GM12878 (cell line): ENCODE results near the gene ZNF775. TPM values are rescaled to one million over a fixed set of nuclear protein-coding genes. Genes with fewer than 3 reads are reported as not detected.
A peak's percentile ranks its signal among the peaks of the same experiment; 100 is the strongest.

Experiments used
- ATAC-seq: fragments of 200-7000 bp; cut with Tn5 transposase; 3 replicates; pipeline ENCODE4 v1.9.1; 2020; ENCODE audit warnings: mild to moderate bottlenecking, moderate library complexity
- BruUV-seq: library from RNA; stranded (reverse); fragments of 400-500 nt; replicated peaks from 2 replicates; lab custom pipeline; 2021; lab: Mats Ljungman, UMichigan
- CTCF ChIA-PET: fragments of 300-600 bp; sonication (Branson Sonifier 250); formaldehyde crosslinking; extraction: SDS; loops from one replicate; lab custom pipeline; 2021; ENCODE audit warnings: inconsistent platforms; lab: Yijun Ruan, JAX
- POLR2A ChIA-PET: fragments of 350-600 bp; formaldehyde crosslinking; extraction: SDS; loops from one replicate; lab custom pipeline; 2021; ENCODE audit warnings: inconsistent platforms; lab: Charles Lee
- RAD21 ChIA-PET: fragments of 300-600 bp; sonication (Branson Sonifier 250); formaldehyde crosslinking; loops from one replicate; lab custom pipeline; 2023; ENCODE audit warnings: antibody characterized with exemption; ENCODE audit not compliant: unreplicated experiment; lab: Charles Lee
- SMC1A ChIA-PET: fragments of 300-600 bp; sonication (Branson Sonifier 250); formaldehyde crosslinking; loops from one replicate; lab custom pipeline; 2023; ENCODE audit not compliant: unreplicated experiment, uncharacterized antibody; lab: Charles Lee
- DNase-seq: peaks from one replicate; pipeline ENCODE4 v3.0.0-alpha.2; 2011; ENCODE audit warnings: low read depth, low spot score
- FAIRE-seq: peaks from 3 replicates; lab custom pipeline; 2011; peaks lifted over from hg19 to GRCh38; lab: Jason Lieb, UNC
- H2AFZ ChIP-seq: 2 replicates; pipeline ENCODE4 v1.6.0; 2011; ENCODE audit warnings: low read depth, low read length, control low read depth; ENCODE audit not compliant: control insufficient read depth
- H3K27ac ChIP-seq: 2 replicates; pipeline ENCODE4 v1.5.1; 2011; ENCODE audit warnings: control low read depth; ENCODE audit not compliant: control insufficient read depth, insufficient read depth
- H3K27me3 ChIP-seq, 2 experiments: replicated peaks in 1 of 2; 2 replicates each; pipeline versions ENCODE4 v1.6.0 to v1.6.1; 2011; ENCODE audit warnings: low read length in 1 of 2; ENCODE audit not compliant: control insufficient read depth in 2 of 2, insufficient read depth in 2 of 2
- H3K36me3 ChIP-seq, 2 experiments: 2 replicates each; pipeline ENCODE4 v1.5.1; 2011; ENCODE audit warnings: low read length in 1 of 2; ENCODE audit not compliant: control insufficient read depth in 2 of 2, insufficient read depth in 2 of 2
- H3K4me1 ChIP-seq: 2 replicates; pipeline ENCODE4 v1.6.1; 2011; ENCODE audit warnings: mild to moderate bottlenecking, low read length, moderate library complexity, mixed read lengths; ENCODE audit not compliant: control insufficient read depth, insufficient read depth
- H3K4me2 ChIP-seq: 2 replicates; pipeline ENCODE4 v1.6.0; 2011; ENCODE audit warnings: control low read depth; ENCODE audit not compliant: control insufficient read depth, insufficient read depth
- H3K4me3 ChIP-seq: fragments of 200-600 bp; sonication (generic); 2 replicates; pipeline ENCODE4 v1.5.1; 2016
- H3K79me2 ChIP-seq: 2 replicates; pipeline ENCODE4 v1.6.0; 2011; ENCODE audit warnings: low read length; ENCODE audit not compliant: control insufficient read depth, insufficient read depth
- H3K9ac ChIP-seq: 2 replicates; pipeline ENCODE4 v1.8.0; 2011; ENCODE audit warnings: low read length, control low read depth, mixed read lengths; ENCODE audit not compliant: control insufficient read depth, insufficient read depth
- H3K9me3 ChIP-seq: replicated peaks from 3 replicates; pipeline ENCODE4 v1.5.1; 2011; ENCODE audit warnings: mild to moderate bottlenecking, low read length; ENCODE audit not compliant: control insufficient read depth, insufficient read depth
- H4K20me1 ChIP-seq: 2 replicates; pipeline ENCODE4 v1.6.0; 2011; ENCODE audit not compliant: control insufficient read depth, insufficient read depth
- BACH1 ChIP-seq: fragments of 450-650 bp; IDR thresholded peaks from 2 replicates; pipeline ENCODE4 v1.6.1; 2017; ENCODE audit warnings: mild to moderate bottlenecking, borderline replicate concordance
- BCL11A ChIP-seq: IDR thresholded peaks from 2 replicates; pipeline ENCODE4 v1.6.1; 2011; ENCODE audit warnings: low read depth, low read length
- DPF2 ChIP-seq: fragments of 450-650 bp; IDR thresholded peaks from 2 replicates; pipeline ENCODE4 v1.6.1; 2017; ENCODE audit warnings: mild to moderate bottlenecking
- GABPA ChIP-seq: IDR thresholded peaks from 2 replicates; pipeline ENCODE4 v1.6.1; 2014; ENCODE audit warnings: antibody characterized with exemption, low read depth, mild to moderate bottlenecking, inconsistent platforms
- HSF1 ChIP-seq: fragments of 150-350 bp; IDR thresholded peaks from 2 replicates; pipeline ENCODE4 v1.6.1; 2014; ENCODE audit warnings: mild to moderate bottlenecking, low read depth, low read length
- JUNB ChIP-seq: IDR thresholded peaks from 2 replicates; pipeline ENCODE4 v1.6.1; 2016; ENCODE audit warnings: antibody characterized with exemption, mild to moderate bottlenecking
- MYB ChIP-seq: fragments of 150-350 bp; IDR thresholded peaks from 2 replicates; pipeline ENCODE4 v1.6.1; 2014; ENCODE audit warnings: mild to moderate bottlenecking, low read depth, low read length, borderline replicate concordance
- NBN ChIP-seq: fragments of 450-650 bp; IDR thresholded peaks from 2 replicates; pipeline ENCODE4 v1.6.1; 2016
- NFYB ChIP-seq: IDR thresholded peaks from 2 replicates; pipeline ENCODE4 v1.6.1; 2011; ENCODE audit warnings: low read depth, mild to moderate bottlenecking, low read length, improper control_type of control experiment, moderate library complexity; ENCODE audit not compliant: insufficient read depth
- PML ChIP-seq: IDR thresholded peaks from 2 replicates; pipeline ENCODE4 v1.6.1; 2012; ENCODE audit warnings: low read length, inconsistent platforms
- STAT3 ChIP-seq: IDR thresholded peaks from 2 replicates; pipeline ENCODE4 v1.6.1; 2011; ENCODE audit warnings: low read depth, low read length, improper control_type of control experiment
- TCF7 ChIP-seq: IDR thresholded peaks from 2 replicates; pipeline ENCODE4 v1.6.1; 2014; ENCODE audit warnings: antibody characterized with exemption, borderline replicate concordance
- ZBTB4 ChIP-seq: fragments of 450-650 bp; formaldehyde crosslinking; IDR thresholded peaks from 2 replicates; pipeline ENCODE4 v1.4.0; 2022; ENCODE audit warnings: mild to moderate bottlenecking, moderate library complexity
- WGBS: methylation state at CpG from one replicate; pipeline ENCODE4 v1.1.6; 2016; ENCODE audit warnings: low lambda C conversion rate; ENCODE audit not compliant: insufficient replicate concordance, insufficient coverage; ENCODE audit errors: missing lambda C conversion rate; 5-methylcytosine and 5-hydroxymethylcytosine counted together
- in situ Hi-C: fragments of 300-500 bp; cut with MboI; formaldehyde crosslinking; loops from 9 replicates; pipeline ENCODE4 v1.14.3; 2018; ENCODE audit warnings: mixed read lengths
- intact Hi-C: fragments of 100-400 bp; cut with micrococcal nuclease; formaldehyde crosslinking; loops from one replicate; pipeline ENCODE4 v1.14.2; 2022; ENCODE audit not compliant: unreplicated experiment
- polyA plus RNA-seq, 11 experiments: library from polyadenylated mRNA; depleted of rRNA in 4 of 11; unstranded in 6 of 11; stranded (reverse) in 5 of 11; fragments of >200 nt; fragmentation: Nextera tagmentation in 4 of 11; fragmentation: Illumina TruSeq in 1 of 11; extraction: Ambion mirVana in 4 of 11; extraction: Trizol in 1 of 11; gene quantifications; 1 replicate in 1 of 11; 2 replicates in 10 of 11; pipeline versions ENCODE4 v1.2.1 to v1.2.3, GENCODE V29; 2011 to 2016; ENCODE audit warnings: inconsistent platforms in 2 of 11, missing spikeins in 2 of 11, low read depth in 1 of 11
- total RNA-seq, 4 experiments: library from RNA; depleted of rRNA in 3 of 4; stranded (reverse); fragments of >200 nt in 3 of 4; fragmentation: Illumina TruSeq in 1 of 4; extraction: Trizol in 1 of 4; gene quantifications; 2 replicates each; pipeline versions ENCODE4 v1.2.1 to v1.2.3, GENCODE V29; 2013 to 2021

Gene ZNF775
- total and polyA plus RNA-seq, 10 of the 15 experiments (the other 5 are each of a cell fraction or from before 2014, with no cell fraction given) = 0.05 to 14.3 (median 2.1) TPM

- Histone ChIP-seq H3K79me2 (peaks cover 59% of the 10 kb centered on the region), H3K27me3 (no peaks in the 10 kb centered on the region), H2AFZ (no peak overlapping the region), H3K9ac (peak overlapping the region; percentile 41; the same call in 1 of the 2 replicates), H3K4me1 (peaks cover 50% of the 10 kb centered on the region), H3K36me3 (peaks cover 17 to 20% of the 10 kb centered on the region in 2 experiments), H3K4me3 (peak overlapping the region; percentile 22; the same call in 1 of the 2 replicates), H3K4me2 (peak overlapping the region; percentile 58), H4K20me1 (no peaks in the 10 kb centered on the region; the same call in 1 of the 2 replicates), H3K27ac (peak overlapping the region; percentile 70), H3K9me3 (no peaks in the 10 kb centered on the region)
- SMC1A ChIA-PET = interaction anchor here (1.2 to 3.0 kb wide), 7 partner anchors 12 to 47 kb away, joined by 3 to 21 read pairs (median 4); a partner anchor contains a TSS
- FAIRE-seq (no peak), DNase-seq (no peak), ATAC-seq (no peak)
- 95% methylated on average over 4 of the region's 4 CpGs for WGBS
- TF ChIP-seq JUNB (no peak), PML (no peak), ZBTB4 (CRISPR knock-in tag) (no peak), BACH1 (no peak), NFYB (no peak), TCF7 (no peak), GABPA (no peak), BCL11A (no peak), STAT3 (no peak), NBN (no peak), DPF2 (no peak), HSF1 (no peak), MYB (no peak)
- CTCF ChIA-PET = interaction anchor here (0.8 to 2.1 kb wide), 9 partner anchors 12 to 312 kb away, joined by 3 to 22 read pairs (median 4); a partner anchor contains a TSS
- POLR2A ChIA-PET = interaction anchor here (0.6 to 6.2 kb wide), 8 partner anchors 8 to 1808 kb away, joined by 3 to 89 read pairs (median 4); partner anchors contain the start of genes ACTR3C and LRRC61
- in situ Hi-C loops (no loop called here), intact Hi-C loops (no loop called here)
- RAD21 ChIA-PET = interaction anchor here (0.8 to 2.9 kb wide), 6 partner anchors 8 to 34 kb away, joined by 3 to 15 read pairs (median 5); a partner anchor contains a TSS
- no TSS peak for BruUV-seq
Measured at GRCh38 chr7:150374026-150374425, 5.1 kb upstream of the ZNF775 start.
